Neuronal stem cell (in vitro differentiated cells): ENCODE results near the gene FAM81B.

Experiments used
- DNase-seq: peaks from one replicate; pipeline ENCODE4 v3.0.0-alpha.2; 2013; ENCODE audit warnings: low spot score
- H2AFZ ChIP-seq: one replicate; pipeline ENCODE4 v1.6.1; 2013; ENCODE audit warnings: mild to moderate bottlenecking, low read length, inconsistent platforms
- H2AK5ac ChIP-seq: 2 replicates; pipeline ENCODE4 v1.6.1; 2013; ENCODE audit warnings: low read depth, mild to moderate bottlenecking, inconsistent platforms, low read length, moderate library complexity, mixed read lengths
- H2BK120ac ChIP-seq: 2 replicates; pipeline ENCODE4 v1.6.1; 2013; ENCODE audit warnings: low read depth, mild to moderate bottlenecking, inconsistent platforms, low read length, moderate library complexity, mixed read lengths
- H2BK12ac ChIP-seq: one replicate; pipeline ENCODE4 v1.6.1; 2013; ENCODE audit warnings: low read length, inconsistent platforms
- H2BK15ac ChIP-seq: 2 replicates; pipeline ENCODE4 v1.6.1; 2013; ENCODE audit warnings: mild to moderate bottlenecking, low read length, inconsistent platforms, mixed read lengths
- H2BK5ac ChIP-seq: one replicate; pipeline ENCODE4 v1.6.1; 2013; ENCODE audit warnings: inconsistent platforms, mild to moderate bottlenecking, low read length, moderate library complexity
- H3K14ac ChIP-seq: one replicate; pipeline ENCODE4 v1.6.1; 2013; ENCODE audit warnings: low read length, inconsistent platforms
- H3K18ac ChIP-seq: 2 replicates; pipeline ENCODE4 v1.6.1; 2013; ENCODE audit warnings: low read length, inconsistent platforms
- H3K23ac ChIP-seq: 2 replicates; pipeline ENCODE4 v1.6.1; 2013; ENCODE audit warnings: low read depth, mild to moderate bottlenecking, mixed read lengths, low read length, inconsistent platforms; ENCODE audit not compliant: poor library complexity
- H3K27ac ChIP-seq: replicated peaks from 3 replicates; pipeline ENCODE4 v1.5.1; 2013; ENCODE audit warnings: low read length, inconsistent platforms
- H3K27me3 ChIP-seq, 3 experiments: 2 replicates each; pipeline ENCODE4 v1.6.1; 2013; ENCODE audit warnings: low read length in 3 of 3, mild to moderate bottlenecking in 2 of 3, inconsistent platforms in 1 of 3, low read depth in 1 of 3, mixed read lengths in 1 of 3, moderate library complexity in 1 of 3; ENCODE audit not compliant: control insufficient read depth in 3 of 3, insufficient read depth in 3 of 3
- H3K36me3 ChIP-seq, 2 donors: replicated peaks in 1 of 2; 2 replicates each; pipeline ENCODE4 v1.6.1; 2013; ENCODE audit warnings: low read length in 2 of 2; ENCODE audit not compliant: control insufficient read depth in 2 of 2, insufficient read depth in 2 of 2
- H3K4ac ChIP-seq: 2 replicates; pipeline ENCODE4 v1.6.1; 2013; ENCODE audit warnings: inconsistent platforms, mild to moderate bottlenecking, low read length, moderate library complexity
- H3K4me1 ChIP-seq, 2 donors: 1 replicate in 1 of 2; 2 replicates in 1 of 2; pipeline ENCODE4 v1.6.1; 2013; ENCODE audit warnings: low read length in 2 of 2, low read depth in 1 of 2; ENCODE audit not compliant: control insufficient read depth in 2 of 2, insufficient read depth in 1 of 2
- H3K4me2 ChIP-seq: one replicate; pipeline ENCODE4 v1.6.1; 2013; ENCODE audit warnings: mild to moderate bottlenecking, low read length, inconsistent platforms; ENCODE audit not compliant: insufficient read depth, poor library complexity, severe bottlenecking
- H3K4me3 ChIP-seq, 2 donors: 2 replicates each; pipeline ENCODE4 v1.5.1; 2013; ENCODE audit warnings: low read length in 2 of 2, mild to moderate bottlenecking in 2 of 2, inconsistent platforms in 1 of 2, moderate library complexity in 1 of 2
- H3K79me1 ChIP-seq: one replicate; pipeline ENCODE4 v1.6.1; 2013; ENCODE audit warnings: low read depth, mild to moderate bottlenecking, inconsistent platforms, low read length, moderate library complexity
- H3K9ac ChIP-seq: one replicate; pipeline ENCODE4 v1.6.1; 2013; ENCODE audit warnings: mild to moderate bottlenecking, low read depth, low read length, inconsistent platforms; ENCODE audit not compliant: poor library complexity
- H3K9me3 ChIP-seq, 2 donors: replicated peaks in 1 of 2; 2 replicates each; pipeline versions ENCODE3 to v1.6.1; 2013; ENCODE audit warnings: low read length in 2 of 2, mild to moderate bottlenecking in 2 of 2, inconsistent platforms in 1 of 2, low read depth in 1 of 2, mixed read lengths in 1 of 2, moderate library complexity in 1 of 2; ENCODE audit not compliant: control insufficient read depth in 2 of 2, insufficient read depth in 1 of 2
- H4K8ac ChIP-seq: one replicate; pipeline ENCODE4 v1.6.1; 2013; ENCODE audit warnings: low read depth, mild to moderate bottlenecking, inconsistent platforms, low read length, moderate library complexity
- H4K91ac ChIP-seq: one replicate; pipeline ENCODE4 v1.6.1; 2013; ENCODE audit warnings: low read length, low read depth, mild to moderate bottlenecking, inconsistent platforms; ENCODE audit not compliant: poor library complexity
- WGBS, 2 donors: extraction: QIAGEN DNeasy Blood & Tissue Kit; methylation state at CpG; one replicate each; pipeline ENCODE4 v1.1.7; 2013; ENCODE audit warnings: missing lambda C conversion rate in 2 of 2, mixed read lengths in 1 of 2; ENCODE audit not compliant: insufficient read length in 2 of 2, insufficient replicate concordance in 1 of 2; ENCODE audit errors: extremely low coverage in 2 of 2; 5-methylcytosine and 5-hydroxymethylcytosine counted together

The FAM81B gene

GRCh38 chr5:95445442-95445841 lies 54.3 kb downstream of the FAM81B start:
- no peak overlapping the region for H4K8ac ChIP-seq
- no peak for DNase-seq

GRCh38 chr5:95445995-95446394 lies 54.8 kb downstream of the FAM81B start:
- H2BK12ac ChIP-seq: no peak overlapping the region
- H4K8ac ChIP-seq: no peak overlapping the region
- H3K18ac ChIP-seq: no peak overlapping the region
- no peak overlapping the region for H2BK15ac ChIP-seq
- H2AK5ac ChIP-seq: no peak overlapping the region
- H4K91ac ChIP-seq: no peak overlapping the region
- H3K4me2 ChIP-seq: no peak overlapping the region
- no peak overlapping the region for H3K4me3 ChIP-seq
- H3K9ac ChIP-seq: no peak overlapping the region
- no peak for DNase-seq
- H3K4me1 ChIP-seq: peaks cover 0 to 4% of the 10 kb centered on the region in 2 donors
- no CpG with 5 or more reads among the region's 2 CpGs for WGBS, 2 donors
- H2BK5ac ChIP-seq: no peak overlapping the region
- H3K14ac ChIP-seq: no peak overlapping the region
- no peak overlapping the region for H3K4ac ChIP-seq
- no peak overlapping the region for H3K27ac ChIP-seq
- no peak overlapping the region for H2AFZ ChIP-seq
- no peak overlapping the region for H2BK120ac ChIP-seq
- H3K23ac ChIP-seq: no peak overlapping the region
- no peaks in the 10 kb centered on the region for H3K79me1 ChIP-seq
- no peaks in the 10 kb centered on the region for H3K9me3 ChIP-seq
- H3K36me3 ChIP-seq: no peaks in the 10 kb centered on the region
- no peaks in the 10 kb centered on the region for H3K27me3 ChIP-seq

More at GRCh38 chr5:95445442-95445841, 54.3 kb downstream of the FAM81B start:
- Histone ChIP-seq H3K79me1 (no peaks in the 10 kb centered on the region), H3K4ac (no peak overlapping the region), H3K18ac (no peak overlapping the region), H3K27me3 (no peaks in the 10 kb centered on the region), H3K4me3 (no peak overlapping the region), H3K23ac (no peak overlapping the region), H3K4me2 (no peak overlapping the region), H3K9me3 (no peaks in the 10 kb centered on the region), H2BK15ac (no peak overlapping the region), H3K27ac (no peak overlapping the region), H3K9ac (no peak overlapping the region), H3K4me1 (peaks cover 0 to 4% of the 10 kb centered on the region in 2 donors), H2BK12ac (no peak overlapping the region), H3K14ac (no peak overlapping the region), H2BK5ac (no peak overlapping the region), H3K36me3 (no peaks in the 10 kb centered on the region), H2BK120ac (no peak overlapping the region), H4K91ac (no peak overlapping the region), H2AK5ac (no peak overlapping the region), H2AFZ (no peak overlapping the region)
- WGBS, 2 donors: no CpG with 5 or more reads among the region's 2 CpGs

DNA sequence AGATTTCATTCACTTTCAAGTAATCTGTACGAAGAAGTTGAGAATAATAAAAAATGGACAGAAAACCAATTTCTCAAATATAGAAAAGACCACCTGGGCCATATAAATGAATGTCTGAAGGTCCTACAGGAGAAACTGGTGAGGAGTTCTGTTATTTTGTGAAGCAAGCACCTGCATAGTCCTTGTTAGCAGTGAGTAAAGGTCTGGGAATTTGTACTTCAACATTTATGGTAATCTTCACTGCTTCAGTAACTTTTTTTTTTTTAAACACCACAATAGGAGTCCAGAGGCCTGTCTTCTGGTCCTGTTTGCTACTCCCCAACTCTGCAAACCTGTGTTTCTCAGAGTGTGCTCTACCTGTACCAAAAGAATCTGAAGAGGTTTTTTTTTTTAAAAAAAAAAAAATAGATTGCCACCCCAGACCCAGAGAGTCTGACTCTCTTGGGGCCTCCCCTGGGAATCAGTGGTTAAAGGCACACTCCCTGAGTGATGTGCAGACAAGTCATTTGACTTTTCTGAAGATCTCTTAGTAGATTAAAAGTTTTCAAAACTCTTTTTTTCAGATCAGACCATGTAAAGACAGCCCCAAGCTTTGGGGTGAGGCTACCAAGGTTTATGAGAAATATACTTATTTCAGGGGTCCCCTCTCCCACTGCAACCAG lies 55.5 kb downstream of the FAM81B start:
- Histone ChIP-seq H2BK12ac (no peak overlapping the region), H2BK5ac (no peak overlapping the region), H3K14ac (no peak overlapping the region), H3K4ac (no peak overlapping the region), H3K36me3 (no peaks in the 10 kb centered on the region), H4K91ac (no peak overlapping the region), H3K18ac (no peak overlapping the region), H3K4me2 (no peak overlapping the region), H3K27ac (no peak overlapping the region), H3K27me3 (no peaks in the 10 kb centered on the region), H2AFZ (no peak overlapping the region), H3K4me3 (no peak overlapping the region), H2AK5ac (no peak overlapping the region), H4K8ac (no peak overlapping the region), H3K23ac (no peak overlapping the region), H3K9ac (no peak overlapping the region), H3K4me1 (peaks cover 0 to 4% of the 10 kb centered on the region in 2 donors), H2BK15ac (no peak overlapping the region), H2BK120ac (no peak overlapping the region), H3K9me3 (no peaks in the 10 kb centered on the region), H3K79me1 (no peaks in the 10 kb centered on the region)
- DNase-seq: no peak
- no CpG with 5 or more reads among the region's 1 CpG for WGBS, 2 donors

DNA sequence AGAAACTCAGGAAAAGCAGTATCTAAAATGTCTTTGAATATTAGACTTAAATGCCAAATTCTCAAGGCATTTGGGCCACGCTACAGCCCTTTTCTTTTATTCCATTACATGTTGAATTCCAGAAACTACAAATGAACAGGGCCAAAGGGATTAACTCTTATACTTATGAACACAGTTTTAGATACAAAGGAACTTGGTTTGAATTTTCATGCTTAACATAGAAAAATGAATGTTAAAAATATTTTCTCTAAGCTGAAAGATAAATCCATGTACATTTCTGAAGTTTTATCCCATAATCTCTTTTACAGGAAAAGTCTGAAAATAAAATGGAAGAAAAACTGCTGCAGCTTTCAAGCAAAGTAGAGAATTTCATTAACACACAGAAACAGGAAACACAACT lies 56.8 kb downstream of the FAM81B start:
- H3K23ac ChIP-seq: no peak overlapping the region
- no peak for DNase-seq
- H2BK120ac ChIP-seq: no peak overlapping the region
- H3K14ac ChIP-seq: no peak overlapping the region
- no peak overlapping the region for H3K18ac ChIP-seq
- H3K79me1 ChIP-seq: no peaks in the 10 kb centered on the region
- H3K27ac ChIP-seq: no peak overlapping the region
- H2AFZ ChIP-seq: no peak overlapping the region
- no peaks in the 10 kb centered on the region for H3K36me3 ChIP-seq
- no peak overlapping the region for H3K4me2 ChIP-seq
- no peak overlapping the region for H2BK5ac ChIP-seq
- WGBS, 2 donors: no CpG with 5 or more reads among the region's 1 CpG
- H3K4ac ChIP-seq: no peak overlapping the region
- no peaks in the 10 kb centered on the region for H3K27me3 ChIP-seq
- no peak overlapping the region for H2BK12ac ChIP-seq
- no peak overlapping the region for H3K4me3 ChIP-seq
- no peak overlapping the region for H2AK5ac ChIP-seq
- peaks cover 0 to 4% of the 10 kb centered on the region in 2 donors for H3K4me1 ChIP-seq
- no peaks in the 10 kb centered on the region for H3K9me3 ChIP-seq
- H3K9ac ChIP-seq: no peak overlapping the region
- H2BK15ac ChIP-seq: no peak overlapping the region
- no peak overlapping the region for H4K91ac ChIP-seq
- no peak overlapping the region for H4K8ac ChIP-seq
